ENCODE results near the gene AP2M1. TPM values are rescaled to one million over a fixed set of nuclear protein-coding genes. Genes with fewer than 3 reads are reported as not detected.

Gene AP2M1
- polyA plus RNA-seq, 2 of the 4 experiments (the other 2 are of a cell fraction): 274 to 298 TPM

DNA sequence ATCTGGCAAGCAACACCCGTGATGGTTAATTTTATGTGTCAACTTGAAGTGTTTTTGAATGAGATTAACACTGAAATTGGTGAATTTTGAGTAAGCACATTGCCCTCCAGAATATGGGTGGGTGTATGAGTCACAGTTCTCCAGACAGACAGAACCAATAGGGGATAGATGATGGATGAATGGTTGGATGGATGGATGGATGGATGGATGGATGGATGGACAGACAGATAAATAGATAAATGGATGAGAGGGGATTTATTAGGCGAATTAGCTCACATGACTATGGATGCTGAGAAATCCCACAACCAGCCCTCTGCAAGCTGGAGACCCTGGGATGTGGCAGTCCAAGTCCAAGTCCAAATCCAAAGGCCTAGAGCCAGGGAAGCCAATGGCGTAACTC lies 49.3 kb downstream of the AP2M1 start:
- H3K27ac ChIP-seq: no peak overlapping the region
- ChIA-PET POLR2A (no interaction called here), CTCF (no interaction called here)
- no peak overlapping the region for H3K4me2 ChIP-seq
- H3K4me3 ChIP-seq: no peak overlapping the region
- 45% methylated on average over 3 of the region's 3 CpGs for WGBS (ENCODE audit: missing lambda C conversion rate)
- H3K4me1 ChIP-seq: no peaks in the 10 kb centered on the region
- no peak for ATAC-seq
- TF ChIP-seq MAZ (IDR thresholded peaks at IDR 0.05; ENCODE audit: borderline replicate concordance, low read depth, low read length): no peak
- no peaks in the 10 kb centered on the region for H3K9me3 ChIP-seq
- DNase-seq (ENCODE audit: low read depth in 1 of 2, low spot score in 1 of 2): no peak
- FAIRE-seq: no peak

DNA sequence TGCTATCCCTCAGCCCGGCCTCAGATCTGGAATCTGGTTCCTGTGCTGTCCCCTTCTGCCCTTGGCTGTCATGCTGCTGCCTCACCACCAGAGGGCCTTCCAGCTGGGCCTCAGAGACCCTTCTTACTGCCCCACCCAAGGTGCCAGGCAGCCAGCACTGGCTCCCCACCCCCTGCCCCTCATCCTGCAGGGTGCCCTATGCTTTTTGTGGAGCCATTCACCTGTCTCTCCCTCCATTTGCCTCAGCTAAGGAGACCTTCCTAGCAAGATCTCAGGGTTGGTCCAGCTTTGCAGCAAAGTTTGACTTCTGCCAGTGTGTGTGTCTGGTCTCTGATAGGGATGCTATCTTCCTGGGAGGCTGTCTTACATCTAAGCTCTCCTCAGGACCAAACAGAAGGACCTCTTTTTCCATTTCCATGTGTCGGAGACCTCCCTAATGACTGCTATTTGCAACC lies 52.9 kb downstream of the AP2M1 start:
- WGBS (ENCODE audit: missing lambda C conversion rate): 27% methylated on average over 2 of the region's 2 CpGs
- no peak overlapping the region for H3K4me3 ChIP-seq
- DNase-seq (ENCODE audit: low read depth in 1 of 2, low spot score in 1 of 2) (peak; percentile 34 to 71), ATAC-seq (peak in 1 of 2 experiments; percentile 72; a peak in 3 of 6 replicates), FAIRE-seq (no peak)
- peak in 1 of 2 experiments; percentile 44; a peak in 2 of 5 replicates for TF ChIP-seq RAD21 (conservative IDR thresholded peaks at IDR 0.05 in 1 of 2, IDR thresholded peaks at IDR 0.05 in 1 of 2)
- TF ChIP-seq, protein P1, sequence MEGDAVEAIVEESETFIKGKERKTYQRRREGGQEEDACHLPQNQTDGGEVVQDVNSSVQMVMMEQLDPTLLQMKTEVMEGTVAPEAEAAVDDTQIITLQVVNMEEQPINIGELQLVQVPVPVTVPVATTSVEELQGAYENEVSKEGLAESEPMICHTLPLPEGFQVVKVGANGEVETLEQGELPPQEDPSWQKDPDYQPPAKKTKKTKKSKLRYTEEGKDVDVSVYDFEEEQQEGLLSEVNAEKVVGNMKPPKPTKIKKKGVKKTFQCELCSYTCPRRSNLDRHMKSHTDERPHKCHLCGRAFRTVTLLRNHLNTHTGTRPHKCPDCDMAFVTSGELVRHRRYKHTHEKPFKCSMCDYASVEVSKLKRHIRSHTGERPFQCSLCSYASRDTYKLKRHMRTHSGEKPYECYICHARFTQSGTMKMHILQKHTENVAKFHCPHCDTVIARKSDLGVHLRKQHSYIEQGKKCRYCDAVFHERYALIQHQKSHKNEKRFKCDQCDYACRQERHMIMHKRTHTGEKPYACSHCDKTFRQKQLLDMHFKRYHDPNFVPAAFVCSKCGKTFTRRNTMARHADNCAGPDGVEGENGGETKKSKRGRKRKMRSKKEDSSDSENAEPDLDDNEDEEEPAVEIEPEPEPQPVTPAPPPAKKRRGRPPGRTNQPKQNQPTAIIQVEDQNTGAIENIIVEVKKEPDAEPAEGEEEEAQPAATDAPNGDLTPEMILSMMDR (IDR thresholded peaks at IDR 0.05): peak; percentile 55
- TF ChIP-seq NPAS2 (CRISPR knock-in tag; IDR thresholded peaks at IDR 0.05; ENCODE audit: borderline replicate concordance): no peak
- peak; percentile 49 for TF ChIP-seq SMC3 (IDR thresholded peaks at IDR 0.05)
- H3K9me3 ChIP-seq: no peaks in the 10 kb centered on the region
- ChIA-PET CTCF (interaction anchor here (0.6 to 5.5 kb wide), 27 partner anchors 9 to 82 kb away, joined by 3 to 44 read pairs (median 6); partner anchors contain the start of genes ALG3 and EEF1AKMT4), POLR2A (interaction anchor here (1.0 kb wide), 1 partner anchor 42 kb away, joined by 3 read pairs; the partner anchor contains the start of gene ABCF3)
- no peak overlapping the region for H3K27ac ChIP-seq
- no peak overlapping the region for H3K4me2 ChIP-seq
- no peaks in the 10 kb centered on the region for H3K4me1 ChIP-seq

DNA sequence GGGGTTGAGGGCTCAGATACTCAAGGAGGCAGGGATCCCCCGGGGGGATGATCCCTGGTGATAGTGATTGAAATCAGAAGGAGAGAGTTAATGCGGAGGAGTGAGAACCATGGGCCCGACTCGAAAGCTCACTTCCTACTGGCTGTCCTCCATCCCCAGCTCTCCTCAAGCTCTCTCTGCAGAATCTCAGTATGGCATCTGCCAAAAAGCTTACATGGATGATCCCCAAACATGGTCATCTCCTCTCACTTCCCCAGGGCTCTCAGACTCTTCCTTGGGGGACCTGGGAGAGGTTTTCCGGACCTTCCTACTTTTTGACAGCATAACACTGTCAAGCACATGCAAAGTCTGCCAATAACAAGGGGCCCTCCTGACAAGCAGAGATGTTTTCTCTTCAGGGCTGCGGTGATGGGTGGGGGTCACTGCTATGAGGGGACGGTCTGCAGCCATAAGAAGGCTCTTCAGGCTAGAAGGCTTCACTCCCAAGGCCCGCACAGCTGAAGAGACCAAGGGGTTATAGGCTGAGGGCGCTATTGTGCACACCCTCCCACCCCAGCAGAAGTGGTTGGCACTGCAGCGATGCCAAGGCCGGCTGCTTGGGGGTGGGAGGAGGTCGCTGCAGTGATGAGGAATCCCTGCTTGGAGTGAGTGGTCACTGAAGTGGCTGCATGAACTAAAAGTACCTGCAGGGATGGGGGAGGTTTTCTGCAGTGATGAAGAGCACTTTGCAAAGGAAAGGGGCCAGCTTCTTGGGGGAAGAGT lies 53.9 kb downstream of the AP2M1 start:
- POLR2A ChIA-PET: interaction anchor here (1.0 kb wide), 1 partner anchor 43 kb away, joined by 3 read pairs; the partner anchor contains the start of gene ABCF3
- Histone ChIP-seq H3K4me1 (no peaks in the 10 kb centered on the region), H3K4me3 (peak overlapping the region; percentile 59), H3K27ac (no peak overlapping the region), H3K9me3 (no peaks in the 10 kb centered on the region), H3K4me2 (peak overlapping the region; percentile 96)
- CTCF ChIA-PET: interaction anchor here (0.6 to 5.5 kb wide), 18 partner anchors 10 to 83 kb away, joined by 3 to 44 read pairs (median 6); partner anchors contain the start of genes ALG3 and EEF1AKMT4
- DNase-seq (ENCODE audit: low read depth in 1 of 2, low spot score in 1 of 2): no peak
- 52% methylated on average over 11 of the region's 12 CpGs for WGBS (ENCODE audit: missing lambda C conversion rate)
- FAIRE-seq: no peak
- no peak for TF ChIP-seq KDM5A (IDR thresholded peaks at IDR 0.05)
- TF ChIP-seq, protein P2, sequence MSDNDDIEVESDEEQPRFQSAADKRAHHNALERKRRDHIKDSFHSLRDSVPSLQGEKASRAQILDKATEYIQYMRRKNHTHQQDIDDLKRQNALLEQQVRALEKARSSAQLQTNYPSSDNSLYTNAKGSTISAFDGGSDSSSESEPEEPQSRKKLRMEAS (IDR thresholded peaks at IDR 0.05): no peak
- TF ChIP-seq, protein P1 (IDR thresholded peaks at IDR 0.05): no peak
- TF ChIP-seq ZSCAN20 (CRISPR knock-in tag; IDR thresholded peaks at IDR 0.05): no peak
- no peak for TF ChIP-seq FOSB (CRISPR knock-in tag; IDR thresholded peaks at IDR 0.05)
- no peak for TF ChIP-seq NPAS2 (CRISPR knock-in tag; IDR thresholded peaks at IDR 0.05; ENCODE audit: borderline replicate concordance)
- no peak for TF ChIP-seq HEYL (CRISPR knock-in tag; IDR thresholded peaks at IDR 0.05)
- no peak for TF ChIP-seq SREBF2 (IDR thresholded peaks at IDR 0.05)
- TF ChIP-seq JUN (IDR thresholded peaks at IDR 0.05): no peak
- no peak for TF ChIP-seq TFCP2L1 (CRISPR knock-in tag; IDR thresholded peaks at IDR 0.05)
- TF ChIP-seq RAD21 (conservative IDR thresholded peaks at IDR 0.05 in 1 of 2, IDR thresholded peaks at IDR 0.05 in 1 of 2): no peak
- peak in 1 of 2 experiments; percentile 9; a peak in 1 of 6 replicates for ATAC-seq
